Naive B cell (primary cell): ENCODE measurements around the gene GAL. TPM values are rescaled to one million over a fixed set of nuclear protein-coding genes. Genes with fewer than 3 reads are reported as not detected.

Experiments
- ATAC-seq, 2 donors: fragments of 150-1000 bp; cut with Tn5 transposase; 2 replicates each; pipeline ENCODE4 v1.10.0; 2021; ENCODE audit warnings: low read depth in 2 of 2, mild to moderate bottlenecking in 2 of 2, moderate library complexity in 2 of 2
- DNase-seq: peaks from one replicate; pipeline ENCODE4 v3.0.0; 2022
- H3K27ac Mint-ChIP-seq, 6 donors: one replicate each; pipeline ENCODE4 v1.8.0; 2020 to 2022; ENCODE audit warnings: mild to moderate bottlenecking in 6 of 6, mixed read lengths in 6 of 6, moderate library complexity in 5 of 6, inconsistent platforms in 2 of 6
- H3K27me3 Mint-ChIP-seq, 3 donors: one replicate each; pipeline ENCODE4 v1.8.0; 2021 to 2022; ENCODE audit warnings: mixed read lengths in 3 of 3, mild to moderate bottlenecking in 1 of 3
- H3K36me3 Mint-ChIP-seq, 2 donors: one replicate each; pipeline ENCODE4 v1.8.0; 2020 to 2022; ENCODE audit warnings: mixed read lengths in 2 of 2, inconsistent platforms in 1 of 2, mild to moderate bottlenecking in 1 of 2
- H3K4me1 Mint-ChIP-seq, 3 donors: one replicate each; pipeline ENCODE4 v1.8.0; 2020 to 2022; ENCODE audit warnings: mixed read lengths in 3 of 3, inconsistent platforms in 1 of 3, mild to moderate bottlenecking in 1 of 3, moderate library complexity in 1 of 3
- H3K4me3 Mint-ChIP-seq, 8 donors: one replicate each; pipeline ENCODE4 v1.8.0; 2020 to 2022; ENCODE audit warnings: mild to moderate bottlenecking in 8 of 8, mixed read lengths in 8 of 8, moderate library complexity in 8 of 8, inconsistent platforms in 2 of 8
- H3K9me3 Mint-ChIP-seq, 7 donors: one replicate each; pipeline ENCODE4 v1.8.0; 2020 to 2022; ENCODE audit warnings: mixed read lengths in 7 of 7, mild to moderate bottlenecking in 5 of 7, inconsistent platforms in 2 of 7, moderate library complexity in 1 of 7
- polyA plus RNA-seq, 6 donors: library from polyadenylated mRNA; unstranded; fragments of 300-500 nt; fragmentation: Illumina TruSeq; gene quantifications; one replicate each; pipeline ENCODE4 v1.2.3, GENCODE V29; 2021; ENCODE audit warnings: low read depth in 6 of 6

GAL gene
- polyA plus RNA-seq, 6 donors from 2014 or later, result not detected

DNA sequence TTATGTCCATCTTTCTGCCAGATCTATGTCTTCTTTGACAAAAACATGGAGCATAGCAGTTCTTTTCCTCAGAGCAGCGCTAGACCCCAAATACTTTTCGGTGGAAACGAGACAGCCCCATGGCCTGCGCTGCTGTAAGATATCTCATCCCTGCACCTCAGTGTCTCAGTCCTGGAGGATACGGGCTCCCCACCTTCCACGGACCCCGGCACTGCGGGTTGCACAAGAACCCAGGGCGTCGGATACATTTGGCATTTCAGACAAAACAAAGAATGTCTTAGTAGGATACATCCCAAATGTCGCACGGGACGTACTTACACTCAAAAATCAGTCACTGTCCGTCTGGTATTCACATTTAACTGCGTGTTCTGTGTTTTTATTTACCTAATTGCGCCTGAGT is 9.9 kb upstream of the GAL start:
- no peaks in the 10 kb centered on the region for H3K36me3 Mint-ChIP-seq
- H3K9me3 Mint-ChIP-seq, result peaks cover 0 to 7% (median 0%) of the 10 kb centered on the region in 7 donors
- H3K27ac Mint-ChIP-seq, result no peak overlapping the region
- H3K27me3 Mint-ChIP-seq, result peaks cover 9 to 25% (median 11%) of the 10 kb centered on the region in 3 donors
- ATAC-seq (no peak), DNase-seq (no peak)
- no peak overlapping the region for H3K4me3 Mint-ChIP-seq
- no peaks in the 10 kb centered on the region for H3K4me1 Mint-ChIP-seq

DNA sequence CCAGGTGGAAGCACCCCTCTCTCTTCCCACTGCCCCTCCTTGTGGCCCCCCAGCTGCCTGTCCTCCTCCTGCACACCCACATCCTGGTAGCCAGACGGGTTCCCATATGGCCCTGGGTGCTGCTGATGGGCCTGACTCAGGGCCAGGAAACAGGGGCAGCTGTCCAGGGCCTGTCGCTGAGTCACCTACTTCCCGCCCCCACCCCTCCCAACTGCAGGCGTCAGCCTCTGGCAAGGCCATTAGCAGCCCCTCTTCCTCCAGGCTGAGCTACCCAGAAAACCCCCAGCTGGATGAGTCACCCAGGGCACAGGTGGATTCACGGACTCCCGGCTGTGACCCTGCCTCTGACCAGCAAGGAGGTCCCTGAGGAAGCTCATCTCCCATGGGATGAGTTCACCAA is 6.9 kb upstream of the GAL start:
- Mint-ChIP-seq H3K27ac (no peak overlapping the region), H3K27me3 (peaks cover 16 to 36% (median 20%) of the 10 kb centered on the region in 3 donors), H3K9me3 (peaks cover 0 to 7% (median 0%) of the 10 kb centered on the region in 7 donors), H3K4me1 (no peaks in the 10 kb centered on the region), H3K4me3 (no peak overlapping the region), H3K36me3 (no peaks in the 10 kb centered on the region)
- no peak for ATAC-seq
- DNase-seq, result no peak

DNA sequence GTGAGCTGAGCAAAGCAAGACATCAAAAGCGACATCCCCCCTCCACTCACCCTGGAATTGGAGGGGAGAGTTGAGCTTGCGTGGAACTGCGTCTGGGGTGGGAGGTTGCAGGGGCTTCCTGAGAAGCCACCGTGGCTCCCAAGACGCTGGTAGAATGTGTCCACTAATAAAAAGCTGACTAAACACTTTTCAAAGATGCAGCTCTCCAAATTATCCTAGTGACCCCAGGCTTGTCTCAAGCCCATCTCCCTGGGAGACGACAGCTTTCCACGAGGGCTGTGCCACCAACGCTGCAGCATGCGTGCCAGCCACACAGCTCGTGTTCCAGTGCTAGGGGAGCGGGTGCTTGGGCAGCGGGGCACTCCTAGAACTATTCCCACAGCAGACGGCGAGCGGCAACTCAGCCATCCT is 6.3 kb upstream of the GAL start:
- Mint-ChIP-seq H3K27ac (no peak overlapping the region), H3K36me3 (no peaks in the 10 kb centered on the region), H3K27me3 (peaks cover 20 to 36% (median 22%) of the 10 kb centered on the region in 3 donors), H3K4me1 (no peaks in the 10 kb centered on the region), H3K4me3 (no peak overlapping the region), H3K9me3 (peaks cover 0 to 7% (median 0%) of the 10 kb centered on the region in 7 donors)
- DNase-seq (no peak), ATAC-seq (no peak)

DNA sequence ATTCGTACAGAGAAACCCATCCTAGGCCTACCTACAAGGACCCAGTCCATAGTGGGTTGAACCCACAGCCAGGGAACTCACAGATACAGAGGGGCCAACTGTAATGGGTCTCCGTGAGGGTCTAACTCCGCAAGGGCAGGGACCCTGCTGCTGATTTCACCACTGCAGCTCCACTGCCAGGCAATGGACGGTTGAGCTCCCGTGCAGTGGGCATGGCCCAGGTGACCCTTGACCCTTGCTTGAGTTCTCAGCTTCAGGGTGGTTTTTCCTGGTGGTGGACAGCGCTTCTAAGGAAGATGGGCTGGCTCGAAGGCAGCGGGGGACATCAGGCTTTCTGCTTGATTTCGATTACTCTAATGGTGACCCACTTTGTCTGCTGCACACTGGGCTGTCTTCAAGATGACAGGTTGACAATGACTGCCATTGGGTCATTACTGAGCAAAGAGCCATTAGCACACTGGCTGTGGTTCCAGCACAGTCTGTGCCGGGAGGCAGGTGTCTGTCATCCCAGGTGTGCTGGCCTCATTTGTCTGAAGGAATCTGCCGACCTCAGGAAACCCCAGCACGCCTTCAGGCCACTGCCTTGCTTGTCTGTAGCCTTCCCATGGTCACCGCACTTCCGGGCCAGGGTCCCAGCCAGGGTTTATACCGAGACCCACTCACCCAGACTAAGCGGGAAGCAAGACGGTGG is 3.7 kb upstream of the GAL start:
- peaks cover 23 to 33% (median 30%) of the 10 kb centered on the region in 3 donors for H3K27me3 Mint-ChIP-seq
- ATAC-seq (no peak), DNase-seq (no peak)
- no peak overlapping the region for H3K27ac Mint-ChIP-seq
- H3K4me3 Mint-ChIP-seq, result peak overlapping the region in 1 of 8 donors; percentile 47
- peaks cover 0 to 2% (median 0%) of the 10 kb centered on the region in 7 donors for H3K9me3 Mint-ChIP-seq
- H3K4me1 Mint-ChIP-seq, result peaks cover 0 to 1% (median 0%) of the 10 kb centered on the region in 3 donors
- no peaks in the 10 kb centered on the region for H3K36me3 Mint-ChIP-seq

- H3K27ac Mint-ChIP-seq, result no peak overlapping the region
- peaks cover 32 to 50% (median 49%) of the 10 kb centered on the region in 3 donors for H3K27me3 Mint-ChIP-seq
- peaks cover 0 to 3% (median 0%) of the 10 kb centered on the region in 3 donors for H3K4me1 Mint-ChIP-seq
- H3K9me3 Mint-ChIP-seq, result peaks cover 0 to 2% (median 0%) of the 10 kb centered on the region in 7 donors
- DNase-seq (no peak), ATAC-seq (no peak)
- H3K4me3 Mint-ChIP-seq, result peak overlapping the region in 1 of 8 donors; percentile 8
- peaks cover 0 to 6% of the 10 kb centered on the region in 2 donors for H3K36me3 Mint-ChIP-seq
These were observed 1.8 kb upstream of the GAL start for GRCh38 chr11:68682531-68682961.

DNA sequence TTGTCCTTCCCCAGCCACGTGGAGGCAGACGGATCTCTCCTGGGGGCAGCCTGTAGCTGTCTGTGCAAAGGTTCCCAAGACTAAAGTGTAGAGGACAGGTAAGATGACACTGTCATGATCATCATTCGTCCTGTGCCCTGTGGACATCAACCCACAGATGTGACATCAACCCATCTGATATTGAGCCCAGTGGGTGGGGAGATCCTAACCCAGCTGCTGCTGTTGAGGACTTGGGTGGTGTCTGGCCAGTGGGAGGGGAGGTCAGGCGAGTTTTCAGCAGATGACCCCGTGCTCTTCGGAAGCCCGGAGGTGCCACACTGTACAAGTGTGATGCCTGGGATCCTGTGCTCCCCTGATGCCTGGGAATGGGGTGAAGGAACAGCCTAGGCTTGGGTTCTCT is 1.2 kb upstream of the GAL start:
- DNase-seq (no peak), ATAC-seq (no peak)
- peaks cover 32 to 56% (median 54%) of the 10 kb centered on the region in 3 donors for H3K27me3 Mint-ChIP-seq
- peaks cover 0 to 3% (median 0%) of the 10 kb centered on the region in 3 donors for H3K4me1 Mint-ChIP-seq
- no peak overlapping the region for H3K27ac Mint-ChIP-seq
- no peak overlapping the region for H3K4me3 Mint-ChIP-seq
- peaks cover 0 to 2% (median 0%) of the 10 kb centered on the region in 7 donors for H3K9me3 Mint-ChIP-seq
- peaks cover 0 to 8% of the 10 kb centered on the region in 2 donors for H3K36me3 Mint-ChIP-seq

- ATAC-seq (no peak), DNase-seq (no peak)
- Mint-ChIP-seq H3K27me3 (peaks cover 31 to 62% (median 61%) of the 10 kb centered on the region in 3 donors), H3K27ac (no peak overlapping the region), H3K36me3 (peaks cover 0 to 8% of the 10 kb centered on the region in 2 donors), H3K9me3 (peaks cover 0 to 2% (median 0%) of the 10 kb centered on the region in 7 donors), H3K4me3 (no peak overlapping the region), H3K4me1 (peaks cover 0 to 3% (median 0%) of the 10 kb centered on the region in 3 donors)
These were observed 584 bp upstream of the GAL start for GRCh38 chr11:68683536-68684384.

- ATAC-seq, result no peak
- peaks cover 0 to 2% (median 0%) of the 10 kb centered on the region in 7 donors for H3K9me3 Mint-ChIP-seq
- peak overlapping the region in 2 of 8 donors; percentile 46 to 73 for H3K4me3 Mint-ChIP-seq
- H3K36me3 Mint-ChIP-seq, result peaks cover 0 to 8% of the 10 kb centered on the region in 2 donors
- peaks cover 0 to 3% (median 0%) of the 10 kb centered on the region in 3 donors for H3K4me1 Mint-ChIP-seq
- DNase-seq, result no peak
- H3K27me3 Mint-ChIP-seq, result peaks cover 31 to 78% (median 76%) of the 10 kb centered on the region in 3 donors
- no peak overlapping the region for H3K27ac Mint-ChIP-seq
These were observed 1.5 kb downstream of the GAL start for GRCh38 chr11:68685656-68686380.

DNA sequence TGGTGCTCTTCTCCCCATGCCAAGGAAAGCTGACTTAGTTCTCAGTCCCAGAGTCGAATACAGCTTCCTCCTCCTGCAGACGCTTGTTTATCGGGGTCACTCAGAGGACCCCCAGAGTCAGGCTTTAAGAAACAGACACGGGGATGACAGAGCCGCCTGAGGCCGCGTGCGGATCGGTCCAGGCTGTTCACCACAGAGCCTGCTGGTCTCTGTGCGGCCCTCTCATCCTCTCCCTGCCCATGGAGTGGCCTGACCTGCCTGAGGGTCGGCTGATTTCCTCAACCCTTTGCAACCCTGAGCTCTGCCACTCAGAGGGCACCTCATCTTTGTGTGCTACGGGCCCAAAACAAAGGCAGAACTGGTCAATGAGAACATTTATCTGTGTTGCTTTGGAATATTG is 2.1 kb downstream of the GAL start:
- H3K4me3 Mint-ChIP-seq, result peak overlapping the region in 3 of 8 donors; percentile 37 to 73 (median 46)
- H3K36me3 Mint-ChIP-seq, result peaks cover 0 to 8% of the 10 kb centered on the region in 2 donors
- DNase-seq (no peak), ATAC-seq (no peak)
- H3K9me3 Mint-ChIP-seq, result peaks cover 0 to 2% (median 0%) of the 10 kb centered on the region in 7 donors
- H3K4me1 Mint-ChIP-seq, result peaks cover 0 to 3% (median 0%) of the 10 kb centered on the region in 3 donors
- peaks cover 35 to 80% (median 79%) of the 10 kb centered on the region in 3 donors for H3K27me3 Mint-ChIP-seq
- H3K27ac Mint-ChIP-seq, result no peak overlapping the region

DNA sequence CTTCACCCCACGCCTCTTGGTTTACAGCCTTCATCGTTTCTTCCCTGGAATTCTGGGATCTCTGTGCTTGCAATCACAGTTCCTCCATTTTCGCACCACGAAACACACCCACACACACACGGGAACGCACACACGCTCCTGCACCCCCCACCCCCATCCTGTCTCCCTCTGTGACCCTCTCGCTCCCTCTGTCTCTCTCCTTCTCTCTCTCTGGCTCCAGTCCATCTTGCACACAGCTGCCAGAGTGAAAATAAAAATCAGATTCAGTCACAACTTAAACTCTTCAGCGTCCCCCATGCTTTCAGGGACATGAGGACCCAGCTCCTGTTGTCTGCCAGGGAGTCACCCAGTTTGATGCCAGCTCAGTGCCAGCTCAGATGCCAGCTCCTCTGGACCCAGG is 3.0 kb downstream of the GAL start:
- ATAC-seq, result no peak
- Mint-ChIP-seq H3K4me3 (peak overlapping the region in 1 of 8 donors; percentile 39), H3K27ac (no peak overlapping the region), H3K9me3 (peaks cover 0 to 2% (median 0%) of the 10 kb centered on the region in 7 donors), H3K4me1 (peaks cover 0 to 3% (median 0%) of the 10 kb centered on the region in 3 donors), H3K36me3 (peaks cover 0 to 8% of the 10 kb centered on the region in 2 donors), H3K27me3 (peaks cover 32 to 76% (median 76%) of the 10 kb centered on the region in 3 donors)
- DNase-seq, result no peak

GRCh38 chr11:68687986-68688385 is 3.6 kb downstream of the GAL start:
- Mint-ChIP-seq H3K27ac (peak overlapping the region in 2 of 6 donors; percentile 30 to 60), H3K4me1 (peaks cover 0 to 3% (median 0%) of the 10 kb centered on the region in 3 donors), H3K4me3 (no peak overlapping the region), H3K9me3 (peaks cover 0 to 2% (median 0%) of the 10 kb centered on the region in 7 donors), H3K27me3 (peaks cover 26 to 76% (median 75%) of the 10 kb centered on the region in 3 donors), H3K36me3 (peaks cover 0 to 8% of the 10 kb centered on the region in 2 donors)
- ATAC-seq (no peak), DNase-seq (no peak)

DNA sequence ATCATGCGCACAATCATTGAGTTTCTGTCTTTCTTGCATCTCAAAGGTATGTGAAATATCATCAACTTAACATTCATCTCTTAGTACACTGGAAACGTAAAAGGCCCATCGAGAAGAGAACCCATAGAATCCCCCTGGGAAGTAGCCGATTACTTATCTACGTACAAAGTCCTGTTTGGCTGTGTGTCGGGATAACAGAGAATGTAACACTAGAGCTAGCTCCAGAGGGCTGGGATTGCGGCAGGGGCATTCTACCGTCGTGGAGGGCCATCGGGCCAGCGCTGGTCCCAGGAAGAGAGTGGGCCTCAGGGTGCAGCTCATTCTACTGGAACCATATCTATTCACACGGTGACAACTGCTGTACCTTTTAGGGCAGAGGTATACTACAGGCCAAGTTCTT is 4.5 kb downstream of the GAL start:
- H3K4me1 Mint-ChIP-seq, result peaks cover 0 to 3% (median 0%) of the 10 kb centered on the region in 3 donors
- no peak overlapping the region for H3K4me3 Mint-ChIP-seq
- DNase-seq (no peak), ATAC-seq (no peak)
- peaks cover 27 to 77% (median 76%) of the 10 kb centered on the region in 3 donors for H3K27me3 Mint-ChIP-seq
- H3K27ac Mint-ChIP-seq, result no peak overlapping the region
- H3K9me3 Mint-ChIP-seq, result peaks cover 0 to 2% (median 0%) of the 10 kb centered on the region in 7 donors
- peaks cover 0 to 8% of the 10 kb centered on the region in 2 donors for H3K36me3 Mint-ChIP-seq
